CD14-positive monocyte (primary cell): Measurements from ENCODE around the gene DNAAF5. TPM values are rescaled to one million over a fixed set of nuclear protein-coding genes. Genes with fewer than 3 reads are reported as not detected.
A peak's percentile ranks its signal among the peaks of the same experiment; 100 is the strongest.

Source experiments
- DNase-seq, 3 donors: peaks; one replicate each; pipeline ENCODE4 v3.0.0-alpha.2; 2011 to 2022
- H2AFZ ChIP-seq: 2 replicates; pipeline ENCODE4 v1.6.0; 2012; ENCODE audit warnings: mild to moderate bottlenecking, low read depth, low read length, inconsistent platforms; ENCODE audit not compliant: insufficient read depth, poor library complexity, severe bottlenecking
- H3K27ac ChIP-seq, 2 donors: 1 replicate in 1 of 2; 2 replicates in 1 of 2; pipeline ENCODE4 v1.5.1; 2012 to 2013; ENCODE audit warnings: low read length in 2 of 2, control low read depth in 1 of 2, inconsistent platforms in 1 of 2, low read depth in 1 of 2, mild to moderate bottlenecking in 1 of 2
- H3K27me3 ChIP-seq, 2 donors: one replicate each; pipeline versions ENCODE4 v1.6.0 to v1.6.1; 2011 to 2013; ENCODE audit warnings: low read length in 2 of 2; ENCODE audit not compliant: control insufficient read depth in 2 of 2, insufficient read depth in 2 of 2
- H3K36me3 ChIP-seq, 2 donors: replicated peaks in 1 of 2; 1 replicate in 1 of 2; 2 replicates in 1 of 2; pipeline versions ENCODE4 v1.5.1 to v1.6.1; 2012 to 2013; ENCODE audit warnings: low read length in 2 of 2, control low read depth in 1 of 2, inconsistent platforms in 1 of 2, mild to moderate bottlenecking in 1 of 2; ENCODE audit not compliant: insufficient read depth in 2 of 2, control insufficient read depth in 1 of 2
- H3K4me1 ChIP-seq, 2 donors: 1 replicate in 1 of 2; 2 replicates in 1 of 2; pipeline versions ENCODE4 v1.5.1 to v1.6.1; 2012 to 2013; ENCODE audit warnings: low read length in 2 of 2, control low read depth in 1 of 2, inconsistent platforms in 1 of 2, mild to moderate bottlenecking in 1 of 2, moderate library complexity in 1 of 2; ENCODE audit not compliant: insufficient read depth in 2 of 2, control insufficient read depth in 1 of 2
- H3K4me2 ChIP-seq: replicated peaks from 2 replicates; pipeline ENCODE3; 2012; ENCODE audit warnings: low read length, moderate library complexity, mild to moderate bottlenecking; ENCODE audit not compliant: poor library complexity, severe bottlenecking; ENCODE audit errors: extremely low read depth
- H3K4me3 ChIP-seq, 3 experiments: fragments of 200-600 bp in 1 of 3; sonication (generic) in 1 of 3; replicated peaks in 1 of 3; 1 replicate in 2 of 3; 2 replicates in 1 of 3; pipeline ENCODE4 v1.5.1; 2011 to 2013; ENCODE audit warnings: low read length in 3 of 3, mild to moderate bottlenecking in 3 of 3, control low read depth in 2 of 3, low read depth in 2 of 3, inconsistent platforms in 1 of 3, moderate library complexity in 1 of 3
- H3K79me2 ChIP-seq: 2 replicates; pipeline ENCODE4 v1.6.0; 2012; ENCODE audit warnings: mild to moderate bottlenecking, control low read depth, inconsistent platforms, low read length, moderate library complexity; ENCODE audit not compliant: insufficient read depth
- H3K9ac ChIP-seq: 2 replicates; pipeline ENCODE4 v1.6.0; 2017; ENCODE audit warnings: low read length, mild to moderate bottlenecking; ENCODE audit not compliant: insufficient read depth, poor library complexity, severe bottlenecking
- H3K9me3 ChIP-seq, 2 donors: replicated peaks in 1 of 2; 1 replicate in 1 of 2; 2 replicates in 1 of 2; pipeline versions ENCODE4 v1.5.1 to v1.6.1; 2012 to 2013; ENCODE audit warnings: low read length in 2 of 2, control low read depth in 1 of 2; ENCODE audit not compliant: control insufficient read depth in 1 of 2, insufficient read depth in 1 of 2
- H4K20me1 ChIP-seq: 2 replicates; pipeline ENCODE4 v1.6.0; 2012; ENCODE audit warnings: mild to moderate bottlenecking, low read length, control low read depth, moderate library complexity; ENCODE audit not compliant: insufficient read depth
- H3K27ac Mint-ChIP-seq, 7 donors: one replicate each; pipeline ENCODE4 v1.8.0; 2020; ENCODE audit warnings: mild to moderate bottlenecking in 7 of 7, mixed read lengths in 7 of 7, moderate library complexity in 6 of 7, inconsistent platforms in 2 of 7
- H3K27me3 Mint-ChIP-seq, 3 donors: one replicate each; pipeline ENCODE4 v1.8.0; 2021 to 2022; ENCODE audit warnings: low read depth in 3 of 3, mild to moderate bottlenecking in 3 of 3, mixed read lengths in 3 of 3, moderate library complexity in 3 of 3, inconsistent platforms in 1 of 3
- H3K36me3 Mint-ChIP-seq, 2 donors: one replicate each; pipeline ENCODE4 v1.8.0; 2020; ENCODE audit warnings: mixed read lengths in 2 of 2, inconsistent platforms in 1 of 2, mild to moderate bottlenecking in 1 of 2
- H3K4me1 Mint-ChIP-seq: one replicate; pipeline ENCODE4 v1.8.0; 2020; ENCODE audit warnings: mild to moderate bottlenecking, mixed read lengths
- H3K4me3 Mint-ChIP-seq, 2 donors: one replicate each; pipeline ENCODE4 v1.8.0; 2020; ENCODE audit warnings: mild to moderate bottlenecking in 2 of 2, mixed read lengths in 2 of 2, moderate library complexity in 1 of 2
- H3K9me3 Mint-ChIP-seq, 7 donors: one replicate each; pipeline ENCODE4 v1.8.0; 2020 to 2022; ENCODE audit warnings: mixed read lengths in 7 of 7, mild to moderate bottlenecking in 6 of 7, moderate library complexity in 6 of 7, inconsistent platforms in 2 of 7
- WGBS: methylation state at CpG from one replicate; pipeline ENCODE4 v1.1.5; 2013; ENCODE audit warnings: missing lambda C conversion rate; ENCODE audit not compliant: insufficient coverage; 5-methylcytosine and 5-hydroxymethylcytosine counted together
- intact Hi-C, 2 donors: fragments of 100-400 bp; cut with micrococcal nuclease; formaldehyde crosslinking; loops; one replicate each; pipeline versions ENCODE4 v1.15.0 to v1.15.1; 2023
- polyA plus RNA-seq, 3 donors: library from polyadenylated mRNA; depleted of rRNA in 1 of 3; unstranded in 2 of 3; stranded (reverse) in 1 of 3; fragments of 300-500 nt in 2 of 3; fragments of >200 nt in 1 of 3; fragmentation: Illumina TruSeq in 2 of 3; gene quantifications; 1 replicate in 2 of 3; 2 replicates in 1 of 3; pipeline ENCODE4 v1.2.3, GENCODE V29; 2012 to 2021
- TF ChIP-seq, protein P1 (sequence below): fragments of 200-600 bp; IDR thresholded peaks from one replicate; pipeline ENCODE4 v1.8.0; 2022; ENCODE audit warnings: antibody characterized with exemption, mild to moderate bottlenecking

DNAAF5 gene
- polyA plus RNA-seq, 3 donors: 1.2 to 9.6 (median 2.0) TPM

DNA sequence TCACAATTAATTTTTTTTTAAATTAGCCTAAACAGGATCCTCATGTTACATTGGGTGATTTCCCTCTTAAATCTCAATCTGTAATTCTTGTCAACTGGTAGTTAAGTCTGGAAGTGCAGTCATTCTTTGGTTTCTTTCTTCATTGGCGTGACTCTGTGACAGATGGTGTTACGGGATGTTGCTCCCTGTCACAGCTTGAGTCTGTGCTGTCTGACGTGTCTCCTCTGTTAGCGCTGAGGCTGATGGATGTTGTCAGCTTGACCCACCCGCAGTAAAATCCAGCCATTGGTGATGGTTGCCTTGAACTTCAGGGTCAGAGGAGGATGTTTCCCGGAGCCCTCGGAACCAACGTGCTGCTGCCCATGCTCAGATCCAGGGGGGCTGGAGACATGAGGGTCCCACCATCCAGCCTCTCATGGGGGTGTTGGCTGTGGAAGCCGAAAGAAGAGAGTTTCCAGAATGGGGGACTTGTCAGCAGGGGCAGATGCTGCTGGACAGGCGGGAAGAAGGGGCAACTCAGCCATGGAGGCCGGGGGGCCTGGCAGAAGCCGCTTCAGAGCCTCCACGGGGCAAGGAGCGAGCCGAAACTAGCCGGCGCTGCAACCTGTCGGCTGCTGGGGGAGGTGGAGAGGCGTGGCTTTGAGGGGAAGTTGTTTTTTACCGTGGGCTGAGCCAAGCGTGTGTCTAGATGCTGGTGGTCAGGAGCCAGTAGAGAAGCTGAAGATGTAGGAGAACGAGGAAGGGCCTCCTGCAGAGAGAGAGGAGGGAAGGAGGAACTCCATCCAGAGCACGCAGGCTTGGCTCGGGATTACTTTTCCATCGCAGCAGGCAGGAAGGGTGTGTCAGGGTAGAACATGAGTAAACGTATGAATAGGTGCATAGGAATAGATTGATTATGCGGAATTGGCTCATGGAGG, 109.2 kb downstream of the DNAAF5 start:
- no peak overlapping the region for H3K4me3 ChIP-seq
- no peaks in the 10 kb centered on the region for H3K27me3 ChIP-seq
- no peak overlapping the region for H3K27ac ChIP-seq
- no peak for DNase-seq
- H3K4me2 ChIP-seq: no peak overlapping the region
- no peak overlapping the region for H3K9ac ChIP-seq
- WGBS: 72% methylated on average over 26 of the region's 27 CpGs
- H3K79me2 ChIP-seq: peaks cover 7% of the 10 kb centered on the region
- no peaks in the 10 kb centered on the region for H3K9me3 ChIP-seq
- peaks cover 10 to 20% of the 10 kb centered on the region in 2 donors for H3K4me1 ChIP-seq
- Mint-ChIP-seq H3K27me3 (peaks cover 5 to 18% (median 15%) of the 10 kb centered on the region in 3 donors), H3K9me3 (peaks cover 0 to 5% (median 0%) of the 10 kb centered on the region in 7 donors), H3K27ac (peak overlapping the region in 2 of 7 donors; percentile 18 to 43), H3K4me1 (peaks cover 29% of the 10 kb centered on the region), H3K36me3 (peaks cover 65 to 86% of the 10 kb centered on the region in 2 donors), H3K4me3 (no peak overlapping the region)
- intact Hi-C loops: no loop called here
- peaks cover 26 to 68% of the 10 kb centered on the region in 2 donors for H3K36me3 ChIP-seq
- peaks cover 77% of the 10 kb centered on the region for H4K20me1 ChIP-seq
- no peak overlapping the region for H2AFZ ChIP-seq
- TF ChIP-seq, protein P1, sequence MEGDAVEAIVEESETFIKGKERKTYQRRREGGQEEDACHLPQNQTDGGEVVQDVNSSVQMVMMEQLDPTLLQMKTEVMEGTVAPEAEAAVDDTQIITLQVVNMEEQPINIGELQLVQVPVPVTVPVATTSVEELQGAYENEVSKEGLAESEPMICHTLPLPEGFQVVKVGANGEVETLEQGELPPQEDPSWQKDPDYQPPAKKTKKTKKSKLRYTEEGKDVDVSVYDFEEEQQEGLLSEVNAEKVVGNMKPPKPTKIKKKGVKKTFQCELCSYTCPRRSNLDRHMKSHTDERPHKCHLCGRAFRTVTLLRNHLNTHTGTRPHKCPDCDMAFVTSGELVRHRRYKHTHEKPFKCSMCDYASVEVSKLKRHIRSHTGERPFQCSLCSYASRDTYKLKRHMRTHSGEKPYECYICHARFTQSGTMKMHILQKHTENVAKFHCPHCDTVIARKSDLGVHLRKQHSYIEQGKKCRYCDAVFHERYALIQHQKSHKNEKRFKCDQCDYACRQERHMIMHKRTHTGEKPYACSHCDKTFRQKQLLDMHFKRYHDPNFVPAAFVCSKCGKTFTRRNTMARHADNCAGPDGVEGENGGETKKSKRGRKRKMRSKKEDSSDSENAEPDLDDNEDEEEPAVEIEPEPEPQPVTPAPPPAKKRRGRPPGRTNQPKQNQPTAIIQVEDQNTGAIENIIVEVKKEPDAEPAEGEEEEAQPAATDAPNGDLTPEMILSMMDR: no peak

Other genes with a start within 250 kb of the DNAAF5 start
- gene PDGFA, start 206.9 kb upstream of the DNAAF5 start, polyA plus RNA-seq: under 1 TPM in 1 of 3 donors, not detected in 2; 0.29 TPM
- 1 to 10 TPM in 2 of 3 donors, under 1 TPM in 1; 0.94 to 2.1 (median 1.1) TPM for gene PRKAR1B, start 582 bp downstream of the DNAAF5 start, polyA plus RNA-seq
- gene SUN1, start 105.8 kb downstream of the DNAAF5 start, polyA plus RNA-seq: 100 to 1,000 TPM in 1 of 3 donors, 10 to 100 TPM in 2; 44.2 to 154 (median 51.5) TPM
- gene GET4, start 149.9 kb downstream of the DNAAF5 start, polyA plus RNA-seq: 10 to 100 TPM; 20.1 to 36.8 (median 25.5) TPM
- gene ADAP1, start 228.0 kb downstream of the DNAAF5 start, polyA plus RNA-seq: 100 to 1,000 TPM in 1 of 3 donors, 10 to 100 TPM in 2; 49.1 to 117 (median 72.2) TPM
- gene COX19, start 248.8 kb downstream of the DNAAF5 start, polyA plus RNA-seq: 10 to 100 TPM in 1 of 3 donors, 1 to 10 TPM in 2; 7.4 to 15.0 (median 7.6) TPM